CD14-positive monocyte (primary cell): Measurements from ENCODE around the gene TBCA. TPM values are rescaled to one million over a fixed set of nuclear protein-coding genes. Genes with fewer than 3 reads are reported as not detected.

ENCODE experiments used
- DNase-seq, 3 donors: peaks; one replicate each; pipeline ENCODE4 v3.0.0-alpha.2; 2011 to 2022
- H2AFZ ChIP-seq: 2 replicates; pipeline ENCODE4 v1.6.0; 2012; ENCODE audit warnings: mild to moderate bottlenecking, low read depth, low read length, inconsistent platforms; ENCODE audit not compliant: insufficient read depth, poor library complexity, severe bottlenecking
- H3K27ac ChIP-seq, 2 donors: 1 replicate in 1 of 2; 2 replicates in 1 of 2; pipeline ENCODE4 v1.5.1; 2012 to 2013; ENCODE audit warnings: low read length in 2 of 2, control low read depth in 1 of 2, inconsistent platforms in 1 of 2, low read depth in 1 of 2, mild to moderate bottlenecking in 1 of 2
- H3K27me3 ChIP-seq, 2 donors: one replicate each; pipeline versions ENCODE4 v1.6.0 to v1.6.1; 2011 to 2013; ENCODE audit warnings: low read length in 2 of 2; ENCODE audit not compliant: control insufficient read depth in 2 of 2, insufficient read depth in 2 of 2
- H3K36me3 ChIP-seq, 2 donors: replicated peaks in 1 of 2; 1 replicate in 1 of 2; 2 replicates in 1 of 2; pipeline versions ENCODE4 v1.5.1 to v1.6.1; 2012 to 2013; ENCODE audit warnings: low read length in 2 of 2, control low read depth in 1 of 2, inconsistent platforms in 1 of 2, mild to moderate bottlenecking in 1 of 2; ENCODE audit not compliant: insufficient read depth in 2 of 2, control insufficient read depth in 1 of 2
- H3K4me1 ChIP-seq, 2 donors: 1 replicate in 1 of 2; 2 replicates in 1 of 2; pipeline versions ENCODE4 v1.5.1 to v1.6.1; 2012 to 2013; ENCODE audit warnings: low read length in 2 of 2, control low read depth in 1 of 2, inconsistent platforms in 1 of 2, mild to moderate bottlenecking in 1 of 2, moderate library complexity in 1 of 2; ENCODE audit not compliant: insufficient read depth in 2 of 2, control insufficient read depth in 1 of 2
- H3K4me2 ChIP-seq: replicated peaks from 2 replicates; pipeline ENCODE3; 2012; ENCODE audit warnings: low read length, moderate library complexity, mild to moderate bottlenecking; ENCODE audit not compliant: poor library complexity, severe bottlenecking; ENCODE audit errors: extremely low read depth
- H3K4me3 ChIP-seq, 3 experiments: fragments of 200-600 bp in 1 of 3; sonication (generic) in 1 of 3; replicated peaks in 1 of 3; 1 replicate in 2 of 3; 2 replicates in 1 of 3; pipeline ENCODE4 v1.5.1; 2011 to 2013; ENCODE audit warnings: low read length in 3 of 3, mild to moderate bottlenecking in 3 of 3, control low read depth in 2 of 3, low read depth in 2 of 3, inconsistent platforms in 1 of 3, moderate library complexity in 1 of 3
- H3K79me2 ChIP-seq: 2 replicates; pipeline ENCODE4 v1.6.0; 2012; ENCODE audit warnings: mild to moderate bottlenecking, control low read depth, inconsistent platforms, low read length, moderate library complexity; ENCODE audit not compliant: insufficient read depth
- H3K9ac ChIP-seq: 2 replicates; pipeline ENCODE4 v1.6.0; 2017; ENCODE audit warnings: low read length, mild to moderate bottlenecking; ENCODE audit not compliant: insufficient read depth, poor library complexity, severe bottlenecking
- H3K9me3 ChIP-seq, 2 donors: replicated peaks in 1 of 2; 1 replicate in 1 of 2; 2 replicates in 1 of 2; pipeline versions ENCODE4 v1.5.1 to v1.6.1; 2012 to 2013; ENCODE audit warnings: low read length in 2 of 2, control low read depth in 1 of 2; ENCODE audit not compliant: control insufficient read depth in 1 of 2, insufficient read depth in 1 of 2
- H4K20me1 ChIP-seq: 2 replicates; pipeline ENCODE4 v1.6.0; 2012; ENCODE audit warnings: mild to moderate bottlenecking, low read length, control low read depth, moderate library complexity; ENCODE audit not compliant: insufficient read depth
- H3K27ac Mint-ChIP-seq, 7 donors: one replicate each; pipeline ENCODE4 v1.8.0; 2020; ENCODE audit warnings: mild to moderate bottlenecking in 7 of 7, mixed read lengths in 7 of 7, moderate library complexity in 6 of 7, inconsistent platforms in 2 of 7
- H3K27me3 Mint-ChIP-seq, 3 donors: one replicate each; pipeline ENCODE4 v1.8.0; 2021 to 2022; ENCODE audit warnings: low read depth in 3 of 3, mild to moderate bottlenecking in 3 of 3, mixed read lengths in 3 of 3, moderate library complexity in 3 of 3, inconsistent platforms in 1 of 3
- H3K36me3 Mint-ChIP-seq, 2 donors: one replicate each; pipeline ENCODE4 v1.8.0; 2020; ENCODE audit warnings: mixed read lengths in 2 of 2, inconsistent platforms in 1 of 2, mild to moderate bottlenecking in 1 of 2
- H3K4me1 Mint-ChIP-seq: one replicate; pipeline ENCODE4 v1.8.0; 2020; ENCODE audit warnings: mild to moderate bottlenecking, mixed read lengths
- H3K4me3 Mint-ChIP-seq, 2 donors: one replicate each; pipeline ENCODE4 v1.8.0; 2020; ENCODE audit warnings: mild to moderate bottlenecking in 2 of 2, mixed read lengths in 2 of 2, moderate library complexity in 1 of 2
- H3K9me3 Mint-ChIP-seq, 7 donors: one replicate each; pipeline ENCODE4 v1.8.0; 2020 to 2022; ENCODE audit warnings: mixed read lengths in 7 of 7, mild to moderate bottlenecking in 6 of 7, moderate library complexity in 6 of 7, inconsistent platforms in 2 of 7
- WGBS: methylation state at CpG from one replicate; pipeline ENCODE4 v1.1.5; 2013; ENCODE audit warnings: missing lambda C conversion rate; ENCODE audit not compliant: insufficient coverage; 5-methylcytosine and 5-hydroxymethylcytosine counted together
- intact Hi-C, 2 donors: fragments of 100-400 bp; cut with micrococcal nuclease; formaldehyde crosslinking; loops; one replicate each; pipeline versions ENCODE4 v1.15.0 to v1.15.1; 2023
- polyA plus RNA-seq, 3 donors: library from polyadenylated mRNA; depleted of rRNA in 1 of 3; unstranded in 2 of 3; stranded (reverse) in 1 of 3; fragments of 300-500 nt in 2 of 3; fragments of >200 nt in 1 of 3; fragmentation: Illumina TruSeq in 2 of 3; gene quantifications; 1 replicate in 2 of 3; 2 replicates in 1 of 3; pipeline ENCODE4 v1.2.3, GENCODE V29; 2012 to 2021
- TF ChIP-seq, protein P1 (sequence below): fragments of 200-600 bp; IDR thresholded peaks from one replicate; pipeline ENCODE4 v1.8.0; 2022; ENCODE audit warnings: antibody characterized with exemption, mild to moderate bottlenecking

Gene TBCA
- polyA plus RNA-seq, 3 donors = 56.0 to 150 (median 141) TPM

DNA sequence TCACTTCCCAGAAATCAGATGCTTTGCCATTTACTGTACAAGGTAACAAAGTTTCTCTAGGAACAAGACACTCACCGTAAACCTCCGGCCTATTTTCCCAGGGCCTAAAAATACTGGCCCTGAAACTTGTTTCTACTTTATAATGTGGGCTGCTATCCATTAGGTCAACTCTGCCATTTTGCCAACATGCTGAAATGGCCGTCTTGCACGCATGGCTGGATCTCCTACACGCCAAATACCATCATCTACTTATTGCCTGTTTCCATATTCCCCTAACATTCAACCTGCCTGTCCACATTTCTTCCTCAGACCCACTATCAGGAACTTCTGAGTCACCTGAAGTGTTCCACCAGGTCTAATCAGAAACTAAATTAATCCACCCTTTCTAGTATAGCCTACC is 4.7 kb downstream of the TBCA start:
- Mint-ChIP-seq H3K36me3 (peaks cover 25 to 41% of the 10 kb centered on the region in 2 donors), H3K4me1 (peaks cover 30% of the 10 kb centered on the region), H3K27me3 (no peaks in the 10 kb centered on the region), H3K27ac (peak overlapping the region in 2 of 7 donors; percentile 6 to 7), H3K4me3 (no peak overlapping the region), H3K9me3 (peaks cover 0 to 3% (median 0%) of the 10 kb centered on the region in 7 donors)
- intact Hi-C loops = loop anchor here in 1 of 2 donors (10.0 kb wide), 1 partner anchor 93 kb away; no protein-coding TSS in a partner anchor
- Histone ChIP-seq H3K4me2 (no peak overlapping the region), H2AFZ (no peak overlapping the region), H3K27ac (no peak overlapping the region), H3K9ac (no peak overlapping the region), H3K27me3 (no peaks in the 10 kb centered on the region), H3K4me1 (peaks cover 20 to 30% of the 10 kb centered on the region in 2 donors), H3K4me3 (no peak overlapping the region), H3K79me2 (peaks cover 92% of the 10 kb centered on the region), H4K20me1 (peaks cover 74% of the 10 kb centered on the region), H3K9me3 (no peaks in the 10 kb centered on the region), H3K36me3 (peaks cover 10 to 46% of the 10 kb centered on the region in 2 donors)
- DNase-seq = no peak
- 82% methylated on average over 4 of the region's 5 CpGs for whole genome bisulfite sequencing
- TF ChIP-seq, protein P1, sequence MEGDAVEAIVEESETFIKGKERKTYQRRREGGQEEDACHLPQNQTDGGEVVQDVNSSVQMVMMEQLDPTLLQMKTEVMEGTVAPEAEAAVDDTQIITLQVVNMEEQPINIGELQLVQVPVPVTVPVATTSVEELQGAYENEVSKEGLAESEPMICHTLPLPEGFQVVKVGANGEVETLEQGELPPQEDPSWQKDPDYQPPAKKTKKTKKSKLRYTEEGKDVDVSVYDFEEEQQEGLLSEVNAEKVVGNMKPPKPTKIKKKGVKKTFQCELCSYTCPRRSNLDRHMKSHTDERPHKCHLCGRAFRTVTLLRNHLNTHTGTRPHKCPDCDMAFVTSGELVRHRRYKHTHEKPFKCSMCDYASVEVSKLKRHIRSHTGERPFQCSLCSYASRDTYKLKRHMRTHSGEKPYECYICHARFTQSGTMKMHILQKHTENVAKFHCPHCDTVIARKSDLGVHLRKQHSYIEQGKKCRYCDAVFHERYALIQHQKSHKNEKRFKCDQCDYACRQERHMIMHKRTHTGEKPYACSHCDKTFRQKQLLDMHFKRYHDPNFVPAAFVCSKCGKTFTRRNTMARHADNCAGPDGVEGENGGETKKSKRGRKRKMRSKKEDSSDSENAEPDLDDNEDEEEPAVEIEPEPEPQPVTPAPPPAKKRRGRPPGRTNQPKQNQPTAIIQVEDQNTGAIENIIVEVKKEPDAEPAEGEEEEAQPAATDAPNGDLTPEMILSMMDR = no peak

DNA sequence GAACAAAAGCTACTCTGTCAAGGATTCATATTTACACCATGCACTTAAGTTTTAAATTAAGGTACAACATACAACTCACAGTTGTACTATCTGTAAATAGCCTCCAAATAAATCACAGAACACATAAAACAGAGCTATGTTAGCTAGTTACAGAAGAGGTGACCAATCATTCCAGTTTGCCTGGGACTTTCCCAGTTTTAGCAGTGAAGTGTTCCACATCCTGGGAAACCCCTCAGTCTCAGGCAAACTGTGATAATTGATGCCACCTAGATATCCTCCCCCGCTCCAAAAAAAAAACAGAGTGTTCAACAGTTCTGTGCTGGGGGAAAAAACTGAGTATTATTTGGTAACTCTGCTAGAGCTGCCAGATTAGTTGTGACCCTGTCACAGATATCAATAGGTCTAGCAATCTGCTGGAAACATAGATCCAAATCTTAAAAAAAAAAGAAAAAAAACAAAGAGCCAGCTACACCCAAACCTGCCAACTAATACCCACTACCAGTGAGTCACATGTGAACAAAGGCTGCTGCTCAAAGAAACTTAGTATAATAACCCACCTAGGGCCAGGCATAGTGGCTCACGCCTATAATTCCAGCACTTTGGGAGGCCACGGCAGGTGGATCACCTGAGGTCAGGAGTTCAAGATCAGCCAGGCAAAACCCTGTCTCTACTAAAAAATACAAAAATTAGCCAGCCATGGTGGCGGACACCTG is 5.7 kb downstream of the TBCA start:
- peaks cover 79% of the 10 kb centered on the region for H4K20me1 ChIP-seq
- TF ChIP-seq, protein P1 = no peak
- Mint-ChIP-seq H3K4me3 (no peak overlapping the region), H3K27me3 (no peaks in the 10 kb centered on the region), H3K4me1 (peaks cover 26% of the 10 kb centered on the region), H3K9me3 (peaks cover 0 to 3% (median 0%) of the 10 kb centered on the region in 7 donors), H3K36me3 (peaks cover 30 to 45% of the 10 kb centered on the region in 2 donors), H3K27ac (peak overlapping the region in 1 of 7 donors; percentile 30)
- no peaks in the 10 kb centered on the region for H3K27me3 ChIP-seq
- H3K4me2 ChIP-seq = no peak overlapping the region
- H3K36me3 ChIP-seq = peaks cover 10 to 48% of the 10 kb centered on the region in 2 donors
- H3K27ac ChIP-seq = no peak overlapping the region
- DNase-seq = peak in 1 of 3 donors; percentile 42
- H3K9ac ChIP-seq = no peak overlapping the region
- H2AFZ ChIP-seq = no peak overlapping the region
- intact Hi-C loops = loop anchor here in 1 of 2 donors (10.0 kb wide), 1 partner anchor 94 kb away; no protein-coding TSS in a partner anchor
- WGBS = 100% methylated on average over 3 of the region's 4 CpGs
- no peak overlapping the region for H3K4me3 ChIP-seq
- peaks cover 17 to 25% of the 10 kb centered on the region in 2 donors for H3K4me1 ChIP-seq
- H3K79me2 ChIP-seq = peaks cover 94% of the 10 kb centered on the region
- H3K9me3 ChIP-seq = no peaks in the 10 kb centered on the region
